Measurements from ENCODE around the gene TRIM66.

- TF ChIP-seq MYC (IDR thresholded peaks at IDR 0.05; ENCODE audit: low read depth, low read length) = no peak
- TF ChIP-seq CTCF (IDR thresholded peaks at IDR 0.05; ENCODE audit: low read depth, low read length) = no peak
Measured at GRCh38 chr11:8650401-8650990, 32.0 kb downstream of the TRIM66 start.

All from NB4 (cell line).